Measurements from ENCODE around the gene SMIM14.
"Not testable (repeated sequence)": the region's sequence is repeated elsewhere in the genome, so short reads cannot be mapped to it uniquely, and the experiment has no call there.

The SMIM14 gene

DNA sequence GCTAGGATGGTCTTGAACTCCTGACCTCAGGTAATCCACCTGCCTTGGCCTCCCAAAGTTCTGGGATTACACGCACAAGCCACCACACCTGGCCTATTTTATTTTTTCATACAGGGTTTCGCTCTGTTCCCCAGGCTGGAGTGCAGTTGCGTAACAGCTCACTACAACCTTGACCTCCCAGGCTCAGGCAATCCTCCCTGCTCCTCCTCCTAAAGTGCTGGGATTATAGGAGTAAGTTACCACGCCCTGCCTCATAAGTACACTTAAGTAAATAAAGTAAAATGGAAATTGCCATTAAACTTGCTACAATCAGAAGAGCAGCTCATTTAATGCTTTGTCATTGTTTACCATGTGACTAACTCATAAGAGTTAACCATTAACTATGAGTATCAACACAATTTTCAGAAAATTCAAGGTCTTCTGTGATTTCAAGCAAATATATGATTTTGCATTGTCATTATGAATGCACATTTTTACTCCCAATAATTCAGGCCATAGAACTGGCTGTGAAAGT is 123.7 kb downstream of the SMIM14 start:
- Histone ChIP-seq H3K27me3 (ENCODE audit: control insufficient read depth in 1 of 2, insufficient read depth in 2 of 2, low read length in 2 of 2) (no peaks in the 10 kb centered on the region), H3K36me3 (ENCODE audit: insufficient read depth, low read length) (peaks cover 32% of the 10 kb centered on the region), H3K27ac (ENCODE audit: low read depth, low read length) (no peak overlapping the region), H3K4me3 (ENCODE audit: low read depth in 1 of 2, low read length in 2 of 2) (no peak overlapping the region), H3K9me3 (ENCODE audit: low read length) (no peaks in the 10 kb centered on the region), H3K9ac (ENCODE audit: low read length) (no peak overlapping the region), H3K4me1 (ENCODE audit: insufficient read depth, low read length) (no peaks in the 10 kb centered on the region)

DNA sequence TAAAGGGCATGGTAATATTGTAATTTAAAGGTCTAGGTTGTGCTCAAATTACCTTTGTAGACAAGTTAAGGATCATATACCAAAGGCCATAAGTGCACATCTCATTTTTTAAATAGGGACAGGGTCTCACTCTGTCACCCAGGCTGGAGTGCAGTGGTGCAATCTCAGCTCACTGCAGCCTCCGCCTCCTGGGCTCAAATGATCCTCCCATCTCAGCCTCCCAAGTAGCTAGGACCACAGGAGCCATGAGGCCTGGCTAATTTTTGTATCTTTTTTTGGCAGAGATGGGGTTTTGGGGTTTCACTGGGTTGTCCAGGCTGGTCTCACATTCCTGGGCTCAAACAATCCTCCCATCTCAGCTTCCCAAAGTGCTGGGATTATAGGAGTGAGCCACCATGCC is 124.4 kb downstream of the SMIM14 start:
- H3K9ac ChIP-seq (ENCODE audit: low read length); H3K27ac ChIP-seq (ENCODE audit: low read depth, low read length); H3K4me1 ChIP-seq (ENCODE audit: insufficient read depth, low read length); H3K9me3 ChIP-seq (ENCODE audit: low read length); H3K27me3 ChIP-seq (ENCODE audit: control insufficient read depth in 1 of 2, insufficient read depth in 2 of 2, low read length in 2 of 2); H3K4me3 ChIP-seq (ENCODE audit: low read depth in 1 of 2, low read length in 2 of 2): not testable (repeated sequence)
- H3K36me3 ChIP-seq (ENCODE audit: insufficient read depth, low read length), result peaks cover 38% of the 10 kb centered on the region

DNA sequence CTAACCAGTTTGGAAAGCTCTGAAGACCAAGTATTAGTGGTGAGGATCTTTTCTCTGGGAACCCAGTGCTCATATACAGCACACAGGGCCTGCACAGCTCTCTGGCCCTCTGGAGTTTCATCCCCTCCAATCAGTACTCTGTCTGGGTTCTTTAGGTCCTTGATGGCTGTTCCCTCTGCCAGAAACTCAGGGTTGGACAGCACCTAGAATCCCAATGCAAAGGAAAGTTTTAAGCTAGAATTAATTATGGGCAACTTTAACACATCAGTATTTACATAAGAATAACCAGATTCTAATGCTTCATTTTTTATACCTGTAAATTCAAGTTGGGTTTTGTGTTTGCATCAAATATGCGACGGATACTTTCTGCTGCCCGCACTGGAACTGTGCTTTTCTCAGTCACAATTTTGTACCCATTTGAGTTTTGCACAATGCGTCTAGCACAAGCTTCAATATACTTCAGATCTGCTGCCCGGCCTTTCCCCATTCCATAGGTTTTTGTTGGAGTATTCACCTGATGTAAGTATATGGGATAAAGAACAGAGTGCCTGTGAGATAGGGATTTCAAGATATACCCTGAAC is 128.2 kb downstream of the SMIM14 start:
- H3K36me3 ChIP-seq (ENCODE audit: insufficient read depth, low read length), result peaks cover 48% of the 10 kb centered on the region
- H3K4me1 ChIP-seq (ENCODE audit: insufficient read depth, low read length), result no peaks in the 10 kb centered on the region
- H3K9me3 ChIP-seq (ENCODE audit: low read length), result no peaks in the 10 kb centered on the region
- no peaks in the 10 kb centered on the region for H3K27me3 ChIP-seq (ENCODE audit: control insufficient read depth in 1 of 2, insufficient read depth in 2 of 2, low read length in 2 of 2)
- no peak overlapping the region for H3K4me3 ChIP-seq (ENCODE audit: low read depth in 1 of 2, low read length in 2 of 2)
- H3K9ac ChIP-seq (ENCODE audit: low read length), result no peak overlapping the region
- no peak overlapping the region for H3K27ac ChIP-seq (ENCODE audit: low read depth, low read length)

GRCh38 chr4:39505581-39505980 is 133.1 kb downstream of the SMIM14 start:
- H3K36me3 ChIP-seq (ENCODE audit: insufficient read depth, low read length), result peaks cover 60% of the 10 kb centered on the region
- H3K27ac ChIP-seq (ENCODE audit: low read depth, low read length), result no peak overlapping the region
- H3K9me3 ChIP-seq (ENCODE audit: low read length), result no peaks in the 10 kb centered on the region
- H3K9ac ChIP-seq (ENCODE audit: low read length), result no peak overlapping the region
- no peaks in the 10 kb centered on the region for H3K4me1 ChIP-seq (ENCODE audit: insufficient read depth, low read length)
- H3K4me3 ChIP-seq (ENCODE audit: low read depth in 1 of 2, low read length in 2 of 2), result no peak overlapping the region
- H3K27me3 ChIP-seq (ENCODE audit: control insufficient read depth in 1 of 2, insufficient read depth in 2 of 2, low read length in 2 of 2), result no peaks in the 10 kb centered on the region

DNA sequence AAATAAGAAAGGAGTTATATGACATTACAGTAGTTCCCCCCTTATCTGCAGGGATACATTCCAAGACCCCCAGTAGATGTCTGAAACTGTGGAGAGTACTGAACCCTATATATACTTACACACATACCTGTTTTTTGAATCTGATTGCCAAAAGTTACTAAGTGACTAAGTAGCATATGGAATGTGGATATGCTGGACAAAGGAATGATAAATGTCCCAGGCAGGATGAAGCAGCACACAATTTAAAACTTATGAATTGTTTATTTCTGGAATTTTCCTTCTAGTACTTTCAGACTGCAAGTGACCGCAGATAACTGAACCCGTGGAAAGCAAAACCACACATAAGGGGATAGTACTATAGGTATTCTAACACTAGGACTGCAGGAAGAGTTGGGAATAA is 134.1 kb downstream of the SMIM14 start:
- Histone ChIP-seq H3K27me3 (ENCODE audit: control insufficient read depth in 1 of 2, insufficient read depth in 2 of 2, low read length in 2 of 2) (no peaks in the 10 kb centered on the region), H3K9ac (ENCODE audit: low read length) (no peak overlapping the region), H3K27ac (ENCODE audit: low read depth, low read length) (no peak overlapping the region), H3K4me1 (ENCODE audit: insufficient read depth, low read length) (no peaks in the 10 kb centered on the region), H3K4me3 (ENCODE audit: low read depth in 1 of 2, low read length in 2 of 2) (no peak overlapping the region), H3K36me3 (ENCODE audit: insufficient read depth, low read length) (peaks cover 50% of the 10 kb centered on the region), H3K9me3 (ENCODE audit: low read length) (no peaks in the 10 kb centered on the region)

- H3K27me3 ChIP-seq (ENCODE audit: control insufficient read depth in 1 of 2, insufficient read depth in 2 of 2, low read length in 2 of 2); H3K9me3 ChIP-seq (ENCODE audit: low read length); H3K27ac ChIP-seq (ENCODE audit: low read depth, low read length); H3K4me1 ChIP-seq (ENCODE audit: insufficient read depth, low read length); H3K4me3 ChIP-seq (ENCODE audit: low read depth in 1 of 2, low read length in 2 of 2); H3K9ac ChIP-seq (ENCODE audit: low read length): not testable (repeated sequence)
- H3K36me3 ChIP-seq (ENCODE audit: insufficient read depth, low read length), result peaks cover 40% of the 10 kb centered on the region
Observed at GRCh38 chr4:39502664-39503035, 136.0 kb downstream of the SMIM14 start.

- Histone ChIP-seq H3K4me1 (ENCODE audit: insufficient read depth, low read length) (no peaks in the 10 kb centered on the region), H3K27me3 (ENCODE audit: control insufficient read depth in 1 of 2, insufficient read depth in 2 of 2, low read length in 2 of 2) (no peaks in the 10 kb centered on the region), H3K4me3 (ENCODE audit: low read depth in 1 of 2, low read length in 2 of 2) (no peak overlapping the region), H3K9ac (ENCODE audit: low read length) (no peak overlapping the region), H3K9me3 (ENCODE audit: low read length) (no peaks in the 10 kb centered on the region), H3K27ac (ENCODE audit: low read depth, low read length) (no peak overlapping the region), H3K36me3 (ENCODE audit: insufficient read depth, low read length) (peaks cover 36% of the 10 kb centered on the region)
Observed at GRCh38 chr4:39502019-39502663, 136.5 kb downstream of the SMIM14 start.

DNA sequence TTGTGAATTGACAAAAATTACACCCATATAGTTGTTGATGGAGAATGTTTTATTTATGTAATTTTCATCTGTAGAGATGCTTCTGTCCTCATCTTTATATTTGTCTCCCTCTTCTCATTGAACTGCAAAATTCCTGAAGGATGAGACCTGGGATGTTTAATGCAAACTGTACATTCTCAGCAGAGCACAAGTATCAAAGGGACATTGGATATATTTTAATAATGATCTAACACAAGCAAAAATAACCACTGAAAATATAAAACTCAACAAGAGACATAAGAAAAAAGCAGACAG is 140.0 kb downstream of the SMIM14 start:
- peaks cover 20% of the 10 kb centered on the region for H3K36me3 ChIP-seq (ENCODE audit: insufficient read depth, low read length)
- H3K9me3 ChIP-seq (ENCODE audit: low read length), result no peaks in the 10 kb centered on the region
- no peak overlapping the region for H3K4me3 ChIP-seq (ENCODE audit: low read depth in 1 of 2, low read length in 2 of 2)
- no peak overlapping the region for H3K27ac ChIP-seq (ENCODE audit: low read depth, low read length)
- H3K4me1 ChIP-seq (ENCODE audit: insufficient read depth, low read length), result no peaks in the 10 kb centered on the region
- H3K27me3 ChIP-seq (ENCODE audit: control insufficient read depth in 1 of 2, insufficient read depth in 2 of 2, low read length in 2 of 2), result no peaks in the 10 kb centered on the region
- no peak overlapping the region for H3K9ac ChIP-seq (ENCODE audit: low read length)

DNA sequence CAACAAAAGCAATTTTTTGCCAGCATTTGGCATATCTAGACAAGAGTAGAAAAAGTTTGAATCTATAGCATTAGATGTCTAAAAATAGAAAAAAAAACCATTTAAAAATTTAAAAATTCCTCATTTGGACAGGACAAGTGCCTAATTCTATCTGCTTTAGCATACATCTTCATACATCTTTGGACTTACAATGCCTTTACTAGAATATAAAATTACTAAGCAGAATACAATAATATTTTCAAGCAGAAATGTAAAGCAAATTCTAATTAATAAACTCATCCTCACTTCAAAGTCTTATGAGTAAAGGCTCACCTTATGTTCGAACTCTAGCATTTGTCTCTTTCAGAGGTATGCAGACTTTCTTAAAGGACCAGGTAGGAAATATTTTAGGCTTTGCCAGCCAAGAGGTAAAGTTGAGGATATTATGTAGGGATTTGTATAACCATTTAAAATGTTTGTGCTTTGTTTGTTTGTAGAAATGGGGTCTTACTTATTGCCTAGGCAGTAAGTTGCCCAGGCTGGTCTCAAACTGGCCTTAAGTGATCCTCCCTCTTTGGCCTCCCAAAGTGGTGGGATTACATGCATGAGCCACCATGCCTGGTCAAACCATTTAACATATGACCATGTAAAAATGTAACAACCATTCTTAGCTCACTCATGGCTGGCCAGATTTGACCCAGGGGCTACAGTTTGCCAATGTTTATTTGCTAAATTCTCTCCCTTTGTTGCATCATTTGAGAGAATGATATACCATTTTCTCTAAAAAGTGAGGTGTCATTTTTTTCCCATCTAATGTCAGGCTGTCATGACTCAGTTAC is 140.5 kb downstream of the SMIM14 start:
- H3K36me3 ChIP-seq (ENCODE audit: insufficient read depth, low read length), result peaks cover 14% of the 10 kb centered on the region
- no peaks in the 10 kb centered on the region for H3K27me3 ChIP-seq (ENCODE audit: control insufficient read depth in 1 of 2, insufficient read depth in 2 of 2, low read length in 2 of 2)

More for the DNA sequence above, 140.5 kb downstream of the SMIM14 start:
- no peaks in the 10 kb centered on the region for H3K9me3 ChIP-seq (ENCODE audit: low read length)
- H3K4me3 ChIP-seq (ENCODE audit: low read depth in 1 of 2, low read length in 2 of 2), result no peak overlapping the region
- H3K4me1 ChIP-seq (ENCODE audit: insufficient read depth, low read length), result no peaks in the 10 kb centered on the region
- no peak overlapping the region for H3K27ac ChIP-seq (ENCODE audit: low read depth, low read length)
- no peak overlapping the region for H3K9ac ChIP-seq (ENCODE audit: low read length)

All from muscle layer of colon (tissue), 2 donors.